Uterus (tissue), 2 donors: ENCODE measurements around the gene IKZF1.

ENCODE experiments used
- CTCF ChIP-seq, 4 experiments: fragments of 200-600 bp in 2 of 4; fragments of 450-650 bp in 2 of 4; sonication (generic) in 2 of 4; IDR thresholded peaks; one replicate each; pipeline ENCODE4 v1.5.1; 2016 to 2019; ENCODE audit warnings: antibody characterized with exemption in 4 of 4, mild to moderate bottlenecking in 2 of 4, moderate library complexity in 1 of 4
- POLR2A ChIP-seq, 2 donors: fragments of 450-650 bp; IDR thresholded peaks; one replicate each; pipeline ENCODE4 v1.6.1; 2016; ENCODE audit warnings: antibody characterized with exemption in 2 of 2, mild to moderate bottlenecking in 1 of 2, moderate library complexity in 1 of 2

GRCh38 chr7:50356945-50357268 lies 52.4 kb downstream of the IKZF1 start:
- TF ChIP-seq CTCF (IDR thresholded peaks at IDR 0.05) (no peak), POLR2A (IDR thresholded peaks at IDR 0.05) (no peak)
